Activated CD8-positive, alpha-beta T cell treated with anti-CD3 and anti-CD28 coated beads for 36 hours (primary cell): ENCODE data around the gene SPNS2. TPM values are rescaled to one million over a fixed set of nuclear protein-coding genes. Genes with fewer than 3 reads are reported as not detected.
A peak's percentile ranks its signal among the peaks of the same experiment; 100 is the strongest.

Experiments used
- ATAC-seq: fragments of 200-7000 bp; cut with Tn5 transposase; one replicate; pipeline ENCODE4 v1.10.0; 2021; ENCODE audit warnings: mild to moderate bottlenecking, moderate library complexity
- CTCF ChIA-PET: fragments of 350-600 bp; sonication (Branson Sonifier 250); formaldehyde crosslinking; loops from one replicate; lab custom pipeline; 2021; ENCODE audit warnings: antibody characterized with exemption; lab: Charles Lee
- POLR2A ChIA-PET: fragments of 350-600 bp; sonication (Branson Sonifier 250); formaldehyde crosslinking; loops from one replicate; lab custom pipeline; 2021; ENCODE audit warnings: antibody characterized with exemption; lab: Charles Lee
- DNase-seq: peaks from one replicate; pipeline ENCODE4 v3.0.0-alpha.2; 2020
- H3K27ac Mint-ChIP-seq: one replicate; pipeline ENCODE4 v1.8.0; 2021; ENCODE audit warnings: mild to moderate bottlenecking, mixed read lengths
- H3K27me3 Mint-ChIP-seq: one replicate; pipeline ENCODE4 v1.8.0; 2021; ENCODE audit warnings: mixed read lengths
- H3K36me3 Mint-ChIP-seq: one replicate; pipeline ENCODE4 v1.8.0; 2021; ENCODE audit warnings: low read depth, mixed read lengths
- H3K4me1 Mint-ChIP-seq: one replicate; pipeline ENCODE4 v1.8.0; 2021; ENCODE audit warnings: low read depth, mixed read lengths
- H3K4me3 Mint-ChIP-seq: one replicate; pipeline ENCODE4 v1.8.0; 2021; ENCODE audit warnings: mild to moderate bottlenecking, moderate library complexity, mixed read lengths
- H3K9me3 Mint-ChIP-seq: one replicate; pipeline ENCODE4 v1.8.0; 2021; ENCODE audit warnings: mixed read lengths
- CTCF ChIP-seq: fragments of 200-600 bp; IDR thresholded peaks from one replicate; pipeline ENCODE4 v1.8.0; 2022; ENCODE audit warnings: antibody characterized with exemption, mild to moderate bottlenecking
- intact Hi-C: fragments of 100-400 bp; cut with micrococcal nuclease; formaldehyde crosslinking; loops from one replicate; pipeline ENCODE4 v1.10.0; 2022
- total RNA-seq, 2 experiments: library from RNA; stranded (reverse); gene quantifications; one replicate each; pipeline ENCODE4 v1.2.3, GENCODE V29; 2021

Gene SPNS2
- total RNA-seq, 2 experiments from 2014 or later, result 0.95 to 1.2 TPM

GRCh38 chr17:4560837-4561256 lies 62.2 kb downstream of the SPNS2 start:
- Mint-ChIP-seq H3K9me3 (no peaks in the 10 kb centered on the region), H3K4me1 (peaks cover 38% of the 10 kb centered on the region), H3K4me3 (no peak overlapping the region), H3K27ac (no peak overlapping the region), H3K36me3 (no peaks in the 10 kb centered on the region), H3K27me3 (no peaks in the 10 kb centered on the region)
- ChIA-PET CTCF (interaction anchor here (1.6 kb wide), 1 partner anchor 140 kb away, joined by 5 read pairs; no protein-coding TSS in a partner anchor), POLR2A (interaction anchor here (0.5 to 1.3 kb wide), 3 partner anchors 9 to 148 kb away, joined by 3 to 4 read pairs (median 3); no protein-coding TSS in a partner anchor)
- intact Hi-C loops, result loop anchor here (10.0 kb wide), 1 partner anchor 144 kb away; the partner anchor contains the start of gene PELP1
- no peak for TF ChIP-seq CTCF
- DNase-seq, result no peak
- ATAC-seq, result no peak

GRCh38 chr17:4562015-4562969 lies 63.6 kb downstream of the SPNS2 start:
- Mint-ChIP-seq H3K4me3 (no peak overlapping the region), H3K27me3 (no peaks in the 10 kb centered on the region), H3K9me3 (no peaks in the 10 kb centered on the region), H3K4me1 (peaks cover 34% of the 10 kb centered on the region), H3K27ac (peak overlapping the region; percentile 59), H3K36me3 (no peaks in the 10 kb centered on the region)
- CTCF ChIA-PET, result interaction anchor here (0.9 to 1.6 kb wide), 3 partner anchors 11 to 141 kb away, joined by 3 to 8 read pairs (median 5); no protein-coding TSS in a partner anchor
- intact Hi-C loops, result loop anchor here (10.0 kb wide), 1 partner anchor 143 kb away; the partner anchor contains the start of gene PELP1
- no peak for DNase-seq
- no peak for ATAC-seq
- no peak for TF ChIP-seq CTCF
- POLR2A ChIA-PET, result interaction anchor here (1.2 kb wide), 1 partner anchor 13 kb away, joined by 7 read pairs; no protein-coding TSS in a partner anchor

- DNase-seq, result peak; percentile 77
- peak; percentile 64 for ATAC-seq
- Mint-ChIP-seq H3K4me3 (no peak overlapping the region), H3K4me1 (peaks cover 34% of the 10 kb centered on the region), H3K27ac (no peak overlapping the region), H3K9me3 (no peaks in the 10 kb centered on the region), H3K27me3 (no peaks in the 10 kb centered on the region), H3K36me3 (no peaks in the 10 kb centered on the region)
- ChIA-PET POLR2A (interaction anchor here (0.6 to 1.3 kb wide), 3 partner anchors 11 to 422 kb away, joined by 3 read pairs; no protein-coding TSS in a partner anchor), CTCF (interaction anchor here (0.6 to 4.4 kb wide), 29 partner anchors 8 to 429 kb away, joined by 3 to 101 read pairs (median 5); partner anchors contain the start of gene MYBBP1A)
- intact Hi-C loops, result loop anchor here (2.0 to 10.0 kb wide), 2 partner anchors 59 to 139 kb away; partner anchors contain the start of gene PELP1
- TF ChIP-seq CTCF, result peak; percentile 79
Observed at GRCh38 chr17:4565209-4566141, 66.8 kb downstream of the SPNS2 start.

- DNase-seq (peak; percentile 71), ATAC-seq (peak; percentile 40)
- Mint-ChIP-seq H3K36me3 (no peaks in the 10 kb centered on the region), H3K27ac (no peak overlapping the region), H3K4me3 (no peak overlapping the region), H3K27me3 (no peaks in the 10 kb centered on the region), H3K4me1 (peaks cover 29% of the 10 kb centered on the region), H3K9me3 (no peaks in the 10 kb centered on the region)
- CTCF ChIA-PET, result interaction anchor here (0.7 to 4.4 kb wide), 54 partner anchors 8 to 489 kb away, joined by 3 to 101 read pairs (median 4); partner anchors contain the start of genes C17orf107, MYBBP1A, PLD2 and SMTNL2
- POLR2A ChIA-PET, result interaction anchor here (0.6 to 1.3 kb wide), 6 partner anchors 12 to 414 kb away, joined by 3 to 4 read pairs (median 3); partner anchors contain the start of gene MYBBP1A
- intact Hi-C loops, result loop anchor here (2.0 to 10.0 kb wide), 2 partner anchors 58 to 138 kb away; partner anchors contain the start of gene PELP1
- peak; percentile 76 for TF ChIP-seq CTCF
Observed at GRCh38 chr17:4566785-4567184, 68.1 kb downstream of the SPNS2 start.
